GM12878 (cell line): ENCODE results near the gene NUP210. TPM values are rescaled to one million over a fixed set of nuclear protein-coding genes. Genes with fewer than 3 reads are reported as not detected.

Experiments
- ATAC-seq: fragments of 200-7000 bp; cut with Tn5 transposase; 3 replicates; pipeline ENCODE4 v1.9.1; 2020; ENCODE audit warnings: mild to moderate bottlenecking, moderate library complexity
- BruUV-seq: library from RNA; stranded (reverse); fragments of 400-500 nt; replicated peaks from 2 replicates; lab custom pipeline; 2021; lab: Mats Ljungman, UMichigan
- CTCF ChIA-PET: fragments of 300-600 bp; sonication (Branson Sonifier 250); formaldehyde crosslinking; extraction: SDS; loops from one replicate; lab custom pipeline; 2021; ENCODE audit warnings: inconsistent platforms; lab: Yijun Ruan, JAX
- POLR2A ChIA-PET: fragments of 350-600 bp; formaldehyde crosslinking; extraction: SDS; loops from one replicate; lab custom pipeline; 2021; ENCODE audit warnings: inconsistent platforms; lab: Charles Lee
- RAD21 ChIA-PET: fragments of 300-600 bp; sonication (Branson Sonifier 250); formaldehyde crosslinking; loops from one replicate; lab custom pipeline; 2023; ENCODE audit warnings: antibody characterized with exemption; ENCODE audit not compliant: unreplicated experiment; lab: Charles Lee
- SMC1A ChIA-PET: fragments of 300-600 bp; sonication (Branson Sonifier 250); formaldehyde crosslinking; loops from one replicate; lab custom pipeline; 2023; ENCODE audit not compliant: unreplicated experiment, uncharacterized antibody; lab: Charles Lee
- DNase-seq: peaks from one replicate; pipeline ENCODE4 v3.0.0-alpha.2; 2011; ENCODE audit warnings: low read depth, low spot score
- FAIRE-seq: peaks from 3 replicates; lab custom pipeline; 2011; peaks lifted over from hg19 to GRCh38; lab: Jason Lieb, UNC
- H2AFZ ChIP-seq: 2 replicates; pipeline ENCODE4 v1.6.0; 2011; ENCODE audit warnings: low read depth, low read length, control low read depth; ENCODE audit not compliant: control insufficient read depth
- H3K27ac ChIP-seq: 2 replicates; pipeline ENCODE4 v1.5.1; 2011; ENCODE audit warnings: control low read depth; ENCODE audit not compliant: control insufficient read depth, insufficient read depth
- H3K27me3 ChIP-seq, 2 experiments: replicated peaks in 1 of 2; 2 replicates each; pipeline versions ENCODE4 v1.6.0 to v1.6.1; 2011; ENCODE audit warnings: low read length in 1 of 2; ENCODE audit not compliant: control insufficient read depth in 2 of 2, insufficient read depth in 2 of 2
- H3K36me3 ChIP-seq, 2 experiments: 2 replicates each; pipeline ENCODE4 v1.5.1; 2011; ENCODE audit warnings: low read length in 1 of 2; ENCODE audit not compliant: control insufficient read depth in 2 of 2, insufficient read depth in 2 of 2
- H3K4me1 ChIP-seq: 2 replicates; pipeline ENCODE4 v1.6.1; 2011; ENCODE audit warnings: mild to moderate bottlenecking, low read length, moderate library complexity, mixed read lengths; ENCODE audit not compliant: control insufficient read depth, insufficient read depth
- H3K4me2 ChIP-seq: 2 replicates; pipeline ENCODE4 v1.6.0; 2011; ENCODE audit warnings: control low read depth; ENCODE audit not compliant: control insufficient read depth, insufficient read depth
- H3K4me3 ChIP-seq: fragments of 200-600 bp; sonication (generic); 2 replicates; pipeline ENCODE4 v1.5.1; 2016
- H3K79me2 ChIP-seq: 2 replicates; pipeline ENCODE4 v1.6.0; 2011; ENCODE audit warnings: low read length; ENCODE audit not compliant: control insufficient read depth, insufficient read depth
- H3K9ac ChIP-seq: 2 replicates; pipeline ENCODE4 v1.8.0; 2011; ENCODE audit warnings: low read length, control low read depth, mixed read lengths; ENCODE audit not compliant: control insufficient read depth, insufficient read depth
- H3K9me3 ChIP-seq: replicated peaks from 3 replicates; pipeline ENCODE4 v1.5.1; 2011; ENCODE audit warnings: mild to moderate bottlenecking, low read length; ENCODE audit not compliant: control insufficient read depth, insufficient read depth
- H4K20me1 ChIP-seq: 2 replicates; pipeline ENCODE4 v1.6.0; 2011; ENCODE audit not compliant: control insufficient read depth, insufficient read depth
- BRCA1 ChIP-seq: IDR thresholded peaks from 2 replicates; pipeline ENCODE4 v1.6.1; 2011; ENCODE audit warnings: low read depth, low read length, improper control_type of control experiment
- CEBPZ ChIP-seq: fragments of 150-350 bp; IDR thresholded peaks from 2 replicates; pipeline ENCODE4 v1.6.1; 2016; ENCODE audit warnings: low read depth, low read length
- E2F4 ChIP-seq: IDR thresholded peaks from 2 replicates; pipeline ENCODE4 v1.6.1; 2012; ENCODE audit warnings: low read depth, low read length, improper control_type of control experiment
- KAT2A ChIP-seq: conservative IDR thresholded peaks from 2 replicates; pipeline ENCODE4 v1.6.1; 2011; ENCODE audit warnings: low read depth, low read length; ENCODE audit not compliant: control insufficient read depth
- KLF5 ChIP-seq: fragments of 450-650 bp; IDR thresholded peaks from 2 replicates; pipeline ENCODE4 v1.6.1; 2014; ENCODE audit warnings: mild to moderate bottlenecking; ENCODE audit not compliant: partially characterized antibody
- MEF2B ChIP-seq: fragments of 450-650 bp; IDR thresholded peaks from 2 replicates; pipeline ENCODE4 v1.6.1; 2018; ENCODE audit warnings: mild to moderate bottlenecking, moderate library complexity; ENCODE audit not compliant: partially characterized antibody, poor library complexity, severe bottlenecking
- MTA2 ChIP-seq: fragments of 450-650 bp; IDR thresholded peaks from 2 replicates; pipeline ENCODE4 v1.6.1; 2016; ENCODE audit warnings: low read depth, mild to moderate bottlenecking, moderate library complexity
- NKRF ChIP-seq: fragments of 450-650 bp; conservative IDR thresholded peaks from 2 replicates; pipeline ENCODE4 v1.6.1; 2017; ENCODE audit warnings: mild to moderate bottlenecking, moderate library complexity
- PBX3 ChIP-seq: IDR thresholded peaks from 2 replicates; pipeline ENCODE4 v1.6.1; 2011; ENCODE audit warnings: mild to moderate bottlenecking, low read depth, low read length, moderate library complexity; ENCODE audit not compliant: insufficient replicate concordance
- PML ChIP-seq: IDR thresholded peaks from 2 replicates; pipeline ENCODE4 v1.6.1; 2012; ENCODE audit warnings: low read length, inconsistent platforms
- SP1 ChIP-seq: IDR thresholded peaks from one replicate; pipeline ENCODE4 v1.6.1; 2011; ENCODE audit warnings: low read depth, low read length
- YBX1 ChIP-seq: fragments of 450-650 bp; IDR thresholded peaks from 2 replicates; pipeline ENCODE4 v1.6.1; 2016; ENCODE audit warnings: antibody characterized with exemption
- WGBS: methylation state at CpG from one replicate; pipeline ENCODE4 v1.1.6; 2016; ENCODE audit warnings: low lambda C conversion rate; ENCODE audit not compliant: insufficient replicate concordance, insufficient coverage; ENCODE audit errors: missing lambda C conversion rate; 5-methylcytosine and 5-hydroxymethylcytosine counted together
- in situ Hi-C: fragments of 300-500 bp; cut with MboI; formaldehyde crosslinking; loops from 9 replicates; pipeline ENCODE4 v1.14.3; 2018; ENCODE audit warnings: mixed read lengths
- intact Hi-C: fragments of 100-400 bp; cut with micrococcal nuclease; formaldehyde crosslinking; loops from one replicate; pipeline ENCODE4 v1.14.2; 2022; ENCODE audit not compliant: unreplicated experiment
- polyA plus RNA-seq, 11 experiments: library from polyadenylated mRNA; depleted of rRNA in 4 of 11; unstranded in 6 of 11; stranded (reverse) in 5 of 11; fragments of >200 nt; fragmentation: Nextera tagmentation in 4 of 11; fragmentation: Illumina TruSeq in 1 of 11; extraction: Ambion mirVana in 4 of 11; extraction: Trizol in 1 of 11; gene quantifications; 1 replicate in 1 of 11; 2 replicates in 10 of 11; pipeline versions ENCODE4 v1.2.1 to v1.2.3, GENCODE V29; 2011 to 2016; ENCODE audit warnings: inconsistent platforms in 2 of 11, missing spikeins in 2 of 11, low read depth in 1 of 11
- total RNA-seq, 4 experiments: library from RNA; depleted of rRNA in 3 of 4; stranded (reverse); fragments of >200 nt in 3 of 4; fragmentation: Illumina TruSeq in 1 of 4; extraction: Trizol in 1 of 4; gene quantifications; 2 replicates each; pipeline versions ENCODE4 v1.2.1 to v1.2.3, GENCODE V29; 2013 to 2021

Gene NUP210
- total and polyA plus RNA-seq, 10 of the 15 experiments (the other 5 are each of a cell fraction or from before 2014, with no cell fraction given): 2.9 to 150 (median 76.0) TPM

- ChIA-PET CTCF (interaction anchor here (1.3 to 3.4 kb wide), 3 partner anchors 20 to 261 kb away, joined by 3 to 16 read pairs (median 3); no protein-coding TSS in a partner anchor), RAD21 (interaction anchor here (1.1 kb wide), 1 partner anchor 100 kb away, joined by 3 read pairs; no protein-coding TSS in a partner anchor), SMC1A (interaction anchor here (2.3 kb wide), 1 partner anchor 100 kb away, joined by 7 read pairs; no protein-coding TSS in a partner anchor), POLR2A (interaction anchor here (1.6 kb wide), 1 partner anchor 21 kb away, joined by 3 read pairs; no protein-coding TSS in a partner anchor)
- intact Hi-C loops: no loop called here
- BruUV-seq: no TSS peak
- Histone ChIP-seq H3K4me3 (no peak overlapping the region), H3K79me2 (no peaks in the 10 kb centered on the region), H3K4me1 (no peaks in the 10 kb centered on the region), H3K4me2 (no peak overlapping the region), H3K9ac (no peak overlapping the region), H3K27ac (no peak overlapping the region), H3K9me3 (no peaks in the 10 kb centered on the region), H3K36me3 (peaks cover 32 to 57% of the 10 kb centered on the region in 2 experiments), H3K27me3 (no peaks in the 10 kb centered on the region), H4K20me1 (no peaks in the 10 kb centered on the region), H2AFZ (no peak overlapping the region)
- in situ Hi-C loops: no loop called here
- TF ChIP-seq E2F4 (no peak), PML (no peak), YBX1 (no peak), NKRF (no peak), MTA2 (no peak), KAT2A (no peak), BRCA1 (no peak), SP1 (no peak), MEF2B (no peak), PBX3 (no peak), KLF5 (no peak), CEBPZ (no peak)
- no peak; the same call in 2 of the 3 replicates for ATAC-seq
- no peak for FAIRE-seq
- WGBS: 31% methylated on average over 7 of the region's 7 CpGs
- no peak for DNase-seq
Observed at GRCh38 chr3:13352621-13353131, 67.4 kb downstream of the NUP210 start.
